ENCODE results near the gene TCL1A.
"Not testable (repeated sequence)": the region's sequence is repeated elsewhere in the genome, so short reads cannot be mapped to it uniquely, and the experiment has no call there.

Gene TCL1A, protein sequence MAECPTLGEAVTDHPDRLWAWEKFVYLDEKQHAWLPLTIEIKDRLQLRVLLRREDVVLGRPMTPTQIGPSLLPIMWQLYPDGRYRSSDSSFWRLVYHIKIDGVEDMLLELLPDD

GRCh38 chr14:95713596-95714371 is at the start of gene TCL1A:
TCL1A (minus strand) TSS chr14:95714125; CDS start chr14:95714066, 59 bp downstream.
- no peak for DNase-seq

GRCh38 chr14:95763032-95763431 is 49.1 kb upstream of the TCL1A start:
- not testable (repeated sequence) for DNase-seq

- DNase-seq = no peak
These were observed 47.5 kb upstream of the TCL1A start for GRCh38 chr14:95761436-95761835.

- no peak for DNase-seq
These were observed 46.7 kb upstream of the TCL1A start for GRCh38 chr14:95760596-95760995.

DNA sequence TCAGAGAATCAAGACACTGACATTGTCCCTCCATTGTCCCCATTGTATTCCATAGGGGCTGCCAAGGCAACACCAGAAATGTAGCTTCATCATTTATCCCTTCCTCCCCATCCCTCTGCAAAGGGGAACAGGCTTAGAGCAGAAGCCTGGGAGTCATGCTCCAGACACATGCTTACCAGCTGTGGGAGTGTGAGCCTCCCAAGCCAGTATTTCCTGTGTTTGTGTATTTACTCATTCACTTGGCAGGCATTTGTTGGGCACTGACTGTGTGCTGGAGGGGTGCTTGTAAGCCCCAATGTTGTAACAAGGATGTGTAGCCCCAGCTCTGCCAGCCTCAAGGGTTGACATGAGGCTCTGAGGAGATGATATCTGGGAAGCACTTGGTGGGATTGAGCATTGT is 46.0 kb upstream of the TCL1A start:
- DNase-seq = no peak

DNA sequence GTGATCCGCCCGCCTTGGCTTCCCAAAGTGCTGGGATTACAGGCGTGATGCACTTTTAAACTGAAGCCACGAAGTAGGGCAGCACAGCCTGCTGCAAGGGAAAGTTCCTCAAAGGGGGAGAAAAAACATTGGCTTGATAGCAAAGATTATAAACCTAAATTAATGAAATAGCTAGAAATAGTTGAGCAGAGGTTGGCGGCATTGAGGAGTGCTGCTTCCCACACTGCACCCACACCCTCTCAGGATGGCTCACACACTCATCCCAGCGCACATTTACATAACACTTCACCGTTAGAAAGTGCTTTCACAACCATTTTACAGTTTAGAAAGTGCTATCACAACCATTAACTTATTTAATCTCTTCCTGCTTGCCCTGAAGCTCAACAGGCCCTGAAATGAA is 44.4 kb upstream of the TCL1A start:
- DNase-seq = no peak

DNA sequence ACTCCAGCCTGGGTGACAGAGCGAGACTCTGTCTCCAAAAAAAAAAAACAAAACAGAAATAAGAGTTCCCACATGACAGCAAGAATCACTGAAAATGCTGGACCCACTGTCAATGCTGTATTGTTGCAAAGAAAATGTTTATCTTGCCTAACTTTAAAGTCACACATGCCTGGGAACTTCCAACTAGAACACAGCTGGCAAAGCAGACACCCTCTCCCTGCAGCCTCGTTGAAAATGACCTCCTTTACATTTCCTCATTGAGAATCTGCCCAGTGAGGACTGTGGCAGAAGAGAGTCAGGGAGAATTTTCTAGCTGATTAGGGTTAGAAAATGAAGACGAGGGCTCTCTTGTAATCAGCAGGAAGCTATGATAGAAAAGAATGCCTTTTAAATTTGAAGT is 42.8 kb upstream of the TCL1A start:
- no peak for DNase-seq

- no peak for DNase-seq
These were observed 42.2 kb upstream of the TCL1A start for GRCh38 chr14:95756127-95756526.

DNA sequence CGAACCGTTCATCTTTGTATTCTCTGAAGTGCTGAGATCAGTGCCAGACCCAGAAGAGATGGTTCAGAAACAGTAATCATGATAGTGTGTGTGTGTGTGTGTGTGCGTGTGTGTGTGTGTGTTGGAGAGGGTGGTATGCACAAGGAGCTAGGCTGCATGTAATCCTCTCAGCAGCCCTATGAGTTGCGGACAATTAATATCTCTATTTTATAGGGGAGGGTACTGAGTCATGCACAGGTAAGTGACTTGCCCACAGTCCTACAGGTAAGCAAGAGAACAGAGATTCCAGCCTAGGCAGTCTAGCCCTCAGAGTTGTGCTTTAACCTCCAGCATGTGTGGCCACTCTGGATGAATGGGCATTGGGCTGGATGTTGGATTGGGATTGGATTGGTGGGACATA is 27.9 kb upstream of the TCL1A start:
- no peak for DNase-seq

GRCh38 chr14:95741038-95741490 is 27.1 kb upstream of the TCL1A start:
- no peak for DNase-seq

DNA sequence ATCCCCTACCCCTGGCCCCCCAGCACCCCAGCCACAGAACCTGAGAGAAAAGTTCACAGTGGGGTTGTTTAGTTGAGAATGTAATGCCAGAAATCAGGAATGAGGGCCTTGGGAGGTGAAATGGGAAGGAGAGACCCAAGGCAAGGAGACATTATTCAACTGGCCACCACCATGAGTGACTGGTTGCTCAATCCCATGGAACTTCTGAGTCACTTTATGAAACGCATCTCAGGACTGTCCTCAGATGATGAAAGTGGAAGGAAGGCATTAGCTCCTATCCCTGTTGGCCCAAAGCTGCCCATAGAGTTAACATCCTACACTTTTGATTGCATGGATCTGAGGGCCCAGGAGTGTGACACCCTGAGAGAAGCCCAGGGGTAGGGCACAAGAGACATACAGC is 25.4 kb upstream of the TCL1A start:
- DNase-seq = no peak

- no peak for DNase-seq
These were observed 19.3 kb upstream of the TCL1A start for GRCh38 chr14:95733212-95733611.

DNA sequence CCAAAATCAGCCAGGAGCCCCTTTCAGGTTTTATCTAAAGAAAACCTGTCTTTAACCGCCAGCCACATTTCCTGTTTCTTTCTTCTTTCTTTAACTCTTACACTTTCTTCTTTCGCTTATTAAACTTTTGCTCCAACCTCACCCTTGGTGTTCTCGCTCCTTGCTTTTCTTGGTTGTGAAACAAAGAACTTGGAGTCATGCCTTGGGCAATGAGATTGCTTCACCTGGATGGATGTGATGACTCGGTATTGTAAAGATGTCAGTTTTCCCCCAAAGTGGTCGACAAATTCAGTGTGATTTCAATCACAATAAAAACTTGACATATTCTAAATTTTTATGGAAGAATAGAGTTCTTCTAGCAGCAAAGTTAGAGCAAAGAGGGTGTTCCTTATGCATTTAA is 16.2 kb upstream of the TCL1A start:
- DNase-seq = no peak

- DNase-seq = not testable (repeated sequence)
These were observed 15.6 kb upstream of the TCL1A start for GRCh38 chr14:95729402-95730028.

- no peak for DNase-seq
These were observed 13.3 kb upstream of the TCL1A start for GRCh38 chr14:95727056-95727700.

DNA sequence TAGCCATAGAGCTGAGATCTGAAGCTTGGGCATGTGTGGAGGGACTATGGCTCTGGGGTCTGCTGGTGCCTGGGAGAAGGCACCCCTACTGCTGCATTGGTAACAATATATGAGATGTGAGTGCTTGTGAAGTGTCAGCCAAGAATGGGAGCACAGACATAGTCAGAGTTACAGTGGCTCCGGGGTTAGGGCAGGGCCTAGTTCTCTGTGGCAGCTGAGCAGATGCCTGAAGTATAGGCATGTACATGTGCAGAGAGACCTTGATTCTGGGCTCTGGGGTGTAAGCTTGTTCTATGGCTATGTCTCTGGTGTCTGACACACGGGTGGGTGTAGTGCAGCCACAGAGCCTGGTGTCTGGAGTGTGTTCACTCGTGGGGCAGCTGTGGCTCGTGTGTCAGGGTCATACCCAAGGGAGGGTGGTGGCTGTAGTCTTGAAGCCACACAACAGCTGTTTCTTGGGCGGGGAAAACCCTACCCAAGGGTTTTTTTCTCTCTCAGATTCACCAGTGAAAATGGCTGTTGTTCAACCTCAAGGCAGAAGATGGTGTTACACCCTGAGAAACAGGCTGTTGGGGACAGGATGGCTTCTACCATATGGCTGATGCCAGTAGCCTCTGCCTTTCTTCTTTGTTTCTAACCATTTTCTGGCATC is 11.9 kb upstream of the TCL1A start:
- DNase-seq = no peak

DNA sequence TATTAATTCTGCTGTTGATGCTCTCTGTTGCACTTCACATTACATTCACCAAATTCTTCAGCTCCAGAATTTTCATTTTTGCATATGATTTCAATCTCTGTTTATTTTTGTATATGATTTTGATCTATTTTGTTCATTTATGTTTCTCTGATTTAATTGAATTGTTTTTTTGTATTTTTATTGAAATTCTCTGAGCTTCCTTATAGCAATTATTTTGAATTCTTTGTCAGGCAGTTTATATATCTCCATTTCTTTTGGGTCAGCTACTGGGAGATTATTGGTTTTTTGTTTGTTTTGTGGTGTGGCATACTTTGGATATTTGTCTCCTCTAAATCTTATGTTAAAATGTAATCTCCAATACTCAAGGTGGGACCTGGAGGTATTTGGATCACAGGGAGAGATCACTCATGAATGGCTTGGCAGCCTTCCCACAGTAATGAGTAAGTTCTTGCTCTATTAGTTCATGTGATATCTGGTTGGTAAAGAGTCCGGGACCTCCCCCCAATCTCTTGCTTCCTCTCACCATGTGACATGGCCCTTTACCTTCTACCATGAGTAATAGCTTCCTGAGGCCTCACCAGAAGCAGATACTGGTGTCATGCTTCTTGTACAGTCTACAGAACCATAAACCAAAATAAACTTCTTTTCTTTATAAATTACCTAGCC is 8.7 kb upstream of the TCL1A start:
- DNase-seq = no peak

- no peak for DNase-seq
These were observed 1.5 kb downstream of the TCL1A start for GRCh38 chr14:95712398-95712797.

DNA sequence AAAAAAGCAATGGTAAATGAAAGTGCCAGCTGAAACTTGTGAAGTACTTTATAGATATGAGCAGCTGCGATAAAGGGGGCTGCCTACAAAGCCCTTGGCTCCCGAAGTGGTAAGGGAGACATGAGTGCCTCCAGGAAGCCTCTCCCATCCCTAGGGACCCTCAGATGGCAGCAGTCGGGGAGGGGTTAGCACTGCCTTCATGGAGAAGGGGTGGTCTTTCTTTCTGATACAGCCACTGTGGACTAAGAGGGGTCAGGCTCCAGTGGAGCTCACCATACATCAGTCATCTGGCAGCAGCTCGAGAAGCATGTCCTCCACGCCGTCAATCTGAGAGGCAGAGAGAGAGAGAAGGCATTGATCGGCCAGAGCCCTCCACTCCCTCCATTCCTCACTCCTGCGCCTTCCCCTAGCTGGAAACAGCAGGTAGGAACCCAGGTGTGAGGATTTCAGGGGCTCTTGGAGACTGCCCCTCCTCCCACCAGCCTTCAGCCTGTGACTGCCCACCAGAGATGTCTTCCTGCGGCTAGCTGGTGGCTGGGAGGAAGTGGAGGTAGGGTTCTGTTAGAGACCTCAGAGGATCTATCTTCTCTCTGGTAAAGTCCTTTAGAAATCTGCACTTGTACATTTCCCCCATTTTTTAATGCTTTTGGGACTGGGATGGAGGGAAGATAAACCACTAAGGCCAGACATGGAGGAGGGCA is 2.3 kb downstream of the TCL1A start:
- no peak for DNase-seq

DNA sequence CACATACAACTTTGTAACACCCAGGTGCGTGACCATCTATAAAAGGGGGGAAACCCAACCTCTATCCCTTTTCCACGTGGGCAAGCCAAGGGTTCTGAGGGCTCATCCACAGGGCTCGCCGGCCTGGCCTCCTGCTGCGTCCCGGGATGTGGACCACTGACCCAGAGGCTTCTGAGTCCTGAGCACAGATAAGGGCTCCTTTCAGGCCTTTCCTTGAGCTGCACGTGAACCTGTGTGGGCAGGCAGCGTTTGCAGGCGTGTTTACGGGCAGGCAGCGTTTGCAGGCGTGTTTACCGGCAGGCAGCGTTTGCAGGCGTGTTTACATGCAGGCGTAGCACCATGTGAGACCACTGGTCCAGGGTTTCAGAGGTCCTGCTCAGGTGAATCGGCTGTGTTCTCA is 3.8 kb downstream of the TCL1A start:
- no peak for DNase-seq

DNA sequence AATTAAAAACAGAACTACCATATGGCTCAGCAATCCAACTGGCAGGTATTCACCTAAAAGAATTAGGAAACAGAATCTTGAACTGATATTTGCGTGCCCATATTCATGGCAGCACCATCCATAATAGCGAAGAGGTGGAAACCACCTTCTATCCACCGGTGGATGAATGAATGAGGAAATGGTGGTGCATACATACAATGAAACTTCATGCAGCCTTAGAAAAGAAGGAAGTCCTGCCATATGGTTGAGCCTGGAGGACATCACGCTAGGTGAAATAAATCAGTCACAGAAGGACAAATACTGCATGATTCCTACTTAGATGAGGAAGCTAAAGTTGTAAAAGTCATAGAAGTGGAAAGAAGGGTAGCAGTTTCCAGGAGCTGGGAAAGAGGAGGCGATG is 6.6 kb downstream of the TCL1A start:
- no peak for DNase-seq

GRCh38 chr14:95705518-95705917 is 8.4 kb downstream of the TCL1A start:
- DNase-seq = no peak

All from CD4-positive, alpha-beta T cell treated with Interleukin-17A for 4 hours (primary cell).